MM.1S (cell line): ENCODE measurements around the gene RIPOR3.

Experiments
- CTCF ChIP-seq: fragments of 300-600 bp; sonication (generic); IDR thresholded peaks from 2 replicates; pipeline ENCODE4 v1.5.1; 2016; ENCODE audit warnings: antibody characterized with exemption, low read length, mixed read lengths
- EZH2 ChIP-seq: fragments of 300-600 bp; sonication (generic); optimal IDR thresholded peaks from 2 replicates; pipeline ENCODE3; 2017; ENCODE audit warnings: low read depth, mild to moderate bottlenecking, antibody characterized with exemption, low read length, mixed read lengths
- EZH2phosphoT487 ChIP-seq: fragments of 300-600 bp; sonication (generic); IDR thresholded peaks from 2 replicates; pipeline ENCODE4 v1.6.1; 2018; ENCODE audit warnings: antibody characterized with exemption, low read length

GRCh38 chr20:50664254-50664653 lies 27.1 kb downstream of the RIPOR3 start:
- TF ChIP-seq CTCF (no peak), EZH2phosphoT487 (no peak), EZH2 (no peak)
